Lower lobe of right lung (tissue), 2 donors: ENCODE data around the gene DUS2. TPM values are rescaled to one million over a fixed set of nuclear protein-coding genes. Genes with fewer than 3 reads are reported as not detected.
"Not testable (repeated sequence)": the region's sequence is repeated elsewhere in the genome, so short reads cannot be mapped to it uniquely, and the experiment has no call there.

Experiments
- ATAC-seq, 2 donors: fragments of 200-7000 bp; cut with Tn5 transposase; one replicate each; pipeline ENCODE4 v1.9.1; 2020 to 2022; ENCODE audit warnings: mild to moderate bottlenecking in 2 of 2, moderate library complexity in 2 of 2
- DNase-seq: peaks from one replicate; pipeline ENCODE4 v3.0.0-alpha.2; 2020
- H3K27ac ChIP-seq: fragments of 200-600 bp; one replicate; pipeline ENCODE4 v1.8.0; 2022
- H3K27me3 ChIP-seq: fragments of 200-600 bp; one replicate; pipeline ENCODE4 v1.8.0; 2022; ENCODE audit warnings: low read depth
- H3K36me3 ChIP-seq: fragments of 200-600 bp; one replicate; pipeline ENCODE4 v1.8.0; 2022; ENCODE audit warnings: mild to moderate bottlenecking
- H3K4me1 ChIP-seq: fragments of 200-600 bp; one replicate; pipeline ENCODE4 v1.8.0; 2022
- H3K4me3 ChIP-seq: fragments of 200-600 bp; one replicate; pipeline ENCODE4 v1.8.0; 2022; ENCODE audit warnings: mild to moderate bottlenecking
- H3K9me3 ChIP-seq: fragments of 200-600 bp; one replicate; pipeline ENCODE4 v1.8.0; 2022
- CTCF ChIP-seq: fragments of 200-600 bp; IDR thresholded peaks from one replicate; pipeline ENCODE4 v1.8.0; 2022; ENCODE audit warnings: antibody characterized with exemption, mild to moderate bottlenecking
- intact Hi-C: fragments of 100-400 bp; cut with DNase I; formaldehyde crosslinking; loops from one replicate; pipeline ENCODE4 v1.11.0; 2022
- total RNA-seq: library from RNA; stranded (reverse); fragmentation: NEBNext Ultra II Directional; extraction: Animal tissue kit (Norgen Biotek cat#: 25700); gene quantifications from one replicate; pipeline ENCODE4 v1.2.1, GENCODE V29; 2021
- donor health status: DM: no; HTN: yes; CAD: no; lungs with severe emphysema.

The DUS2 gene
- total RNA-seq, 1 donor from 2014 or later: 15.1 TPM

GRCh38 chr16:67996666-67997065 lies 26.4 kb upstream of the DUS2 start:
- ATAC-seq: no peak
- Histone ChIP-seq H3K36me3 (no peaks in the 10 kb centered on the region), H3K9me3 (no peaks in the 10 kb centered on the region), H3K27me3 (no peaks in the 10 kb centered on the region), H3K4me3 (no peak overlapping the region), H3K27ac (no peak overlapping the region), H3K4me1 (peaks cover 60% of the 10 kb centered on the region)
- no peak for TF ChIP-seq CTCF
- intact Hi-C loops: no loop called here
- DNase-seq: no peak

GRCh38 chr16:67998231-67998778 lies 24.8 kb upstream of the DUS2 start:
- intact Hi-C loops, H3K9me3 ChIP-seq, H3K4me3 ChIP-seq, H3K36me3 ChIP-seq, H3K27me3 ChIP-seq, ATAC-seq, DNase-seq: not testable (repeated sequence)
- Histone ChIP-seq H3K4me1 (peaks cover 52% of the 10 kb centered on the region), H3K27ac (peak overlapping the region; percentile 84)

- Histone ChIP-seq H3K27ac (peak within 1 kb of the TSS; percentile 84), H3K4me3 (peak within 1 kb of the TSS; percentile 42), H3K4me1 (peaks cover 44% of the 10 kb centered on the region)
- DNase-seq (peak; percentile 69), ATAC-seq (peak; percentile 86 to 94)
- H3K36me3 ChIP-seq, H3K9me3 ChIP-seq, H3K27me3 ChIP-seq, intact Hi-C loops: not testable (repeated sequence)
These were observed 24.1 kb upstream of the DUS2 start, which contains the start of gene DPEP2 for GRCh38 chr16:67998779-67999688. TSS of gene DPEP2 (minus strand) at chr16:67999484. CDS start at chr16:67993212, 6,272 bp downstream.

GRCh38 chr16:67999985-68000384 lies 23.1 kb upstream of the DUS2 start:
- TF ChIP-seq CTCF: no peak
- Histone ChIP-seq H3K4me1 (peaks cover 44% of the 10 kb centered on the region), H3K9me3 (no peaks in the 10 kb centered on the region), H3K27ac (peak overlapping the region; percentile 84), H3K4me3 (peak overlapping the region; percentile 42), H3K27me3 (no peaks in the 10 kb centered on the region), H3K36me3 (no peaks in the 10 kb centered on the region)
- ATAC-seq (peak; percentile 72 to 74), DNase-seq (no peak)
- intact Hi-C loops: no loop called here

GRCh38 chr16:68000450-68000849 lies 22.6 kb upstream of the DUS2 start:
- Histone ChIP-seq H3K9me3 (no peaks in the 10 kb centered on the region), H3K36me3 (no peaks in the 10 kb centered on the region), H3K4me3 (peak overlapping the region; percentile 42), H3K27ac (peak overlapping the region; percentile 84), H3K27me3 (no peaks in the 10 kb centered on the region), H3K4me1 (peaks cover 44% of the 10 kb centered on the region)
- intact Hi-C loops: no loop called here
- ATAC-seq (peak; percentile 31 to 37), DNase-seq (no peak)
- TF ChIP-seq CTCF: no peak

GRCh38 chr16:68003031-68003430 lies 20.1 kb upstream of the DUS2 start:
- Histone ChIP-seq H3K36me3 (no peaks in the 10 kb centered on the region), H3K9me3 (no peaks in the 10 kb centered on the region), H3K4me1 (peaks cover 50% of the 10 kb centered on the region), H3K27ac (no peak overlapping the region), H3K4me3 (no peak overlapping the region), H3K27me3 (no peaks in the 10 kb centered on the region)
- DNase-seq (no peak), ATAC-seq (no peak)
- TF ChIP-seq CTCF: no peak
- intact Hi-C loops: no loop called here
